NT2/D1 (cell line): ENCODE measurements around the gene ZNF205.

Experiments used
- SUZ12 ChIP-seq: IDR thresholded peaks from 2 replicates; pipeline ENCODE4 v1.6.1; 2011; ENCODE audit not compliant: insufficient read length, insufficient read depth; ENCODE audit errors: extremely low read depth
- YY1 ChIP-seq: IDR thresholded peaks from 2 replicates; pipeline ENCODE4 v1.6.1; 2011; ENCODE audit not compliant: insufficient read length, insufficient read depth
- ZNF274 ChIP-seq: IDR thresholded peaks from 2 replicates; pipeline ENCODE4 v1.6.1; 2011; ENCODE audit warnings: mild to moderate bottlenecking, low read depth, low read length

GRCh38 chr16:3133844-3134243, 21.5 kb downstream of the ZNF205 start:
- TF ChIP-seq YY1 (no peak), ZNF274 (no peak), SUZ12 (no peak)
